Stimulated activated naive CD8-positive, alpha-beta T cell treated with anti-CD3 and anti-CD28 coated beads, Interleukin-15, amount 100 ng/mL, for 72 hours (primary cell): ENCODE results near the gene COX6B2.
A peak's percentile ranks its signal among the peaks of the same experiment; 100 is the strongest.

ENCODE experiments used
- ATAC-seq: fragments of 150-1000 bp; cut with Tn5 transposase; 2 replicates; pipeline ENCODE4 v1.10.0; 2021; ENCODE audit warnings: mild to moderate bottlenecking, moderate library complexity
- DNase-seq, 2 donors: peaks; one replicate each; pipeline ENCODE4 v3.0.0; 2021 to 2022
- H3K27ac Mint-ChIP-seq, 2 donors: one replicate each; pipeline ENCODE4 v1.8.0; 2022; ENCODE audit warnings: mild to moderate bottlenecking in 2 of 2, mixed read lengths in 2 of 2, moderate library complexity in 2 of 2
- H3K27me3 Mint-ChIP-seq: one replicate; pipeline ENCODE4 v1.8.0; 2022; ENCODE audit warnings: mixed read lengths
- H3K4me1 Mint-ChIP-seq: one replicate; pipeline ENCODE4 v1.8.0; 2022; ENCODE audit warnings: mild to moderate bottlenecking, mixed read lengths
- H3K4me3 Mint-ChIP-seq, 2 donors: one replicate each; pipeline ENCODE4 v1.8.0; 2022; ENCODE audit warnings: mild to moderate bottlenecking in 2 of 2, mixed read lengths in 2 of 2, moderate library complexity in 1 of 2
- H3K9me3 Mint-ChIP-seq, 2 donors: one replicate each; pipeline ENCODE4 v1.8.0; 2022; ENCODE audit warnings: mixed read lengths in 2 of 2

COX6B2 gene

DNA sequence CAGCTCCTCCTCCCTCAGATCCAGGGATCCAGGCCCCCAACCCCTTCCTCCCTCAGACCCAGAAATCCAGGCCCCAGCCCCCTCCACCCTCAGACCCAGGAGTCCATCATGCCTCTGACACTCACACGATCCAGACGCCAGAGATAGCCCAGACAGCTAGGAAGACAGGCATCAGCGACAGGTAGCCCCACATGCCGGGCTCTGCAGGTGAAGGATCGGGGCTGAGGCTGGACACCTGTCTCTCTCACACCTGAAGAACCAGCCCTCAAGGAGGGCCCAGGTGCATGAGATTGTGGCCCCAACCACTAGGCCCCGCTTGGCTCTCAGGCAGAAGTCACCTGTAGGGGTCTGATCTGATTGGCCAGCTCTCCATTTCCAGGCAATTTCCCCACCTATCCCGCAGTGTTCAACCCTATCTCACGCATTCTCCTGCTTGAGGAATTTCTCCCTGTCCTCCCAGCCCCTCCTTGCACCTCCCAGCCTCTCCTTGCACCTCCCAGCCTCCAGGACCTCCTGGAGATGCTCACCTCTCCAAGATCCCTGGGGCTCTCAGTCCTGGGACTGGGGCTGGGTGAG, 33.6 kb downstream of the COX6B2 start:
- no peak for DNase-seq
- ATAC-seq, result no peak
- no peaks in the 10 kb centered on the region for H3K9me3 Mint-ChIP-seq
- H3K4me1 Mint-ChIP-seq, result peaks cover 4% of the 10 kb centered on the region
- H3K27ac Mint-ChIP-seq, result no peak overlapping the region
- H3K4me3 Mint-ChIP-seq, result no peak overlapping the region
- peaks cover 39% of the 10 kb centered on the region for H3K27me3 Mint-ChIP-seq

DNA sequence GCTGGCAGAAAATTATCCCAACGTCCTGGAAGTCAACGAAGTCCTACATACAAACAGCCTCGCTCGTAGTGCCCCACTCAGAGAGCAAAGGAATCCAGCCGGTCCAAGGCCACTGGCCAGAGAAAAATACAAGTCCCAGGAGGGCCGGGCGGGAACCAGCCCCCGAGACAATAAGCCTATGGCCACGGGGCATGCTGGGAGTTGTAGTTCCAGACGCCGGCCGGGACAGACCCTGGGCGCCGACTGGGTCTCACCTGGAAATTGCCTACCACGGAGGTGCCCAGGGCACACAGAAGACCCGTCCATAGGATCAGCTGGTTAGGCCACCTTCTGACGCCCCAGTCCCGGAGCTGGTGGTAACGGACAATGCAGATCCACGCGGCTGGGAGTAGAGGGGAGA, 34.7 kb downstream of the COX6B2 start:
- peaks cover 35% of the 10 kb centered on the region for H3K27me3 Mint-ChIP-seq
- DNase-seq, result no peak
- peaks cover 3% of the 10 kb centered on the region for H3K4me1 Mint-ChIP-seq
- peak overlapping the region; percentile 56 to 65 for H3K27ac Mint-ChIP-seq
- H3K9me3 Mint-ChIP-seq, result no peaks in the 10 kb centered on the region
- no peak for ATAC-seq
- no peak overlapping the region for H3K4me3 Mint-ChIP-seq

DNA sequence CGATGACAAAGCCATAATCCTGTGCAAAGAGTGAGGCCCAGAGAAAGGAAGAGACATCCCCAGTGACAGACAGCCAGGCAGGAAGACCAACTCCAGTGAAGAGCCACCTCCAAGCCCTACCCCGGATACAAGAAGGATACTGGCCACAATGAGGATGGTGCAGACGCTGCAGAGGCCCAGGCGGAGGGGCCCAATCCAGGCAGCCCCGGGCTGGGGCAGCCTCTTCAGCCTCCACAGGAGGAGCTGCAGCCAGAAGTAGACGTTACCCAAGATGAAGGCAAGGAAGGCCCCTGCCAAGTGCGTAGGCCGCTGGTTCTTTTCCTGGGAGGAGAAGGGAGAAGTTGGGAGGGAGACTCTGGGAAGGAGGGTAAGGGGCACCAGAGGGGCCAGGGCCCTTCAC, 37.9 kb downstream of the COX6B2 start:
- peaks cover 16% of the 10 kb centered on the region for H3K27me3 Mint-ChIP-seq
- peak overlapping the region in 1 of 2 donors; percentile 7 for H3K27ac Mint-ChIP-seq
- H3K9me3 Mint-ChIP-seq, result no peaks in the 10 kb centered on the region
- H3K4me3 Mint-ChIP-seq, result no peak overlapping the region
- DNase-seq (no peak), ATAC-seq (no peak)
- H3K4me1 Mint-ChIP-seq, result peaks cover 8% of the 10 kb centered on the region

DNA sequence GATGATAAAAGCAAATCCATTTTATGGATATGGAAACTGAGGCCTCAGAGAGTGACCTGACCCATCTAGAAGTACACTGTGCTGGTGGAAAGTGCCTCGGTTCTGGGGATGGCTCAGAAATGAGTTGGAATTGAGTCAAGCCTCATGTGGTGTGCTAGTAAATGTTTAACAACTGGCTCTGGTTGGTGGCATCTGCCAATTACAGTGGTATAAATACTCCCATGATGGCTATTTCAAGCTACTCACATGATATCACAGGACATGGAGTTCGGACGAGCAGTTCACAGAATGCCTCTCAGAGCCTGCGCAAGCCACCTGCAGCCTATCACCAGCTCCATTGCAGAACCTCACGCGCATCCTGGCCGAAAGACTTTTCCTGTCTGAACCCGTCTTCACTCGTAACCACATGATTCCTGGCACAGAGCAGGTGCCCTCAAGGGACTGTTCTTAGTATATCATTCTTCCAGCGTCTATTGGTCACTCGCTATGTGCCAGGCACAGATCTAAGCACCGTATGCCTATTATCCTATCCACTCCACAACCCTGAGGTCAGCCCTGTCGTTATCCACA, 38.5 kb downstream of the COX6B2 start:
- no peaks in the 10 kb centered on the region for H3K9me3 Mint-ChIP-seq
- H3K27me3 Mint-ChIP-seq, result peaks cover 10% of the 10 kb centered on the region
- ATAC-seq (no peak), DNase-seq (no peak)
- H3K27ac Mint-ChIP-seq, result peak overlapping the region in 1 of 2 donors; percentile 7
- no peak overlapping the region for H3K4me3 Mint-ChIP-seq
- H3K4me1 Mint-ChIP-seq, result peaks cover 8% of the 10 kb centered on the region

DNA sequence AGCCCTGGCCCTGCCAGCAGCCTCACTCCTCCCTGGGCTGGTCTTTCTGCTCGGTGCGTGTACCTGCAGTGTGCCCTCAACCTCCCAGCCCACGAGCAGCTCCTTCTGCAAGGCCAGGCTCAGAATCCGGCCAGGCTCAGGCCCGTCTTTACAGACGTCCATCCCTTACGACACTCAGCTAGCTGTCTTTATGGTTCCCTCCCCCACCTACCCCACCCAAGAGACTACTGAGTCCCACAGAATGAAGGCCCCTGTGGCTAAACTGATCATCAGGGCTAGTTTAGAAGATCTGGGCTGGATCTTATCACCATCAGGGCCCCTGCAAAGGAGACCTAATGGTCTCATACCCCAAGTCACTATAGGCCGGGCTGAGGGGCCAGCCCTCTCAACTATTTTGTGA, 40.1 kb downstream of the COX6B2 start:
- Mint-ChIP-seq H3K9me3 (no peaks in the 10 kb centered on the region), H3K27me3 (no peaks in the 10 kb centered on the region), H3K4me3 (no peak overlapping the region), H3K27ac (peak overlapping the region in 1 of 2 donors; percentile 86), H3K4me1 (peaks cover 8% of the 10 kb centered on the region)
- ATAC-seq (no peak), DNase-seq (no peak)

DNA sequence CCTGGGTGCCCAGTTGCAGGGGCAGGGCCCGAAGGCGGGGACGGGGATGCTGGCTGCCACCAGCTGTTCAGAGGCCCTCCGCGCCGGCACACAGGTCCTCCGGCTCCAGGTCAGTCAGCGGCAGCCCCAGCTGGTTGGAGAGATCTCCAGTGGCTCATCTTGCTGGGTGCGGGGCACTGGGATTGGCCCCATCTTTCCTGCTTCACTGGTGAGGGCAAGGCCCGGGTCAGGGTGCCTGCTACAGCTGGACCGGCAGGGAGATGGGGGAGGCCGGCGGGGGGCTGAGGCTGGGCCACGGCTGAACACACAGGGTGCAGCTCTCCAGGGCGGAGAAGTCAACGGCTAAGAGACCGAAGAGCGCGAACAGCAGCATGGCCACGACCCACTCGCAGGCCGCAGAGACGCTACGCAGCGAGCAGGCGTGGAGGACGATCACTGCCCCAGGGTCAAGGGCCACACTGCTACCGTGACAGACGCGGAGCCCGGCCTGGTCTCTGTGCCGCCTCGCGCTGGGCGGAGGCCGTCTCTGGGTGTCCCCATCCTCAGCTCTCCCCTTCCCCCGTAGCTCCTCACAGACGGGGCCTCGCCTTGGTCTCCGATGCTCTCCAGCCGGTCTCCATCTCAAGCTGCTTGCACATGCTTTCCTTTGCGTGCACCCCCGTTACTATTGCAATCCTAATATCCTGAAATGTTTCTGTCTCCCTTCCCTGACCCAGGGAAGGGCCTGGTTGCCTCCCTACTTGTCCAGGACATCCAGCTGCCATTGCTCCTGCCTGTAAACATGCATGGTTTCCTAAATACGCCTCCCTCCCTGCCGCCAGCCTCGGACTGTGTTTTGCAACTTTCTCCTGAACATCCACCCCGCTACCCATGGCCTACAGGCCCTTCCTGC, 41.7 kb downstream of the COX6B2 start:
- no peak for ATAC-seq

DNA sequence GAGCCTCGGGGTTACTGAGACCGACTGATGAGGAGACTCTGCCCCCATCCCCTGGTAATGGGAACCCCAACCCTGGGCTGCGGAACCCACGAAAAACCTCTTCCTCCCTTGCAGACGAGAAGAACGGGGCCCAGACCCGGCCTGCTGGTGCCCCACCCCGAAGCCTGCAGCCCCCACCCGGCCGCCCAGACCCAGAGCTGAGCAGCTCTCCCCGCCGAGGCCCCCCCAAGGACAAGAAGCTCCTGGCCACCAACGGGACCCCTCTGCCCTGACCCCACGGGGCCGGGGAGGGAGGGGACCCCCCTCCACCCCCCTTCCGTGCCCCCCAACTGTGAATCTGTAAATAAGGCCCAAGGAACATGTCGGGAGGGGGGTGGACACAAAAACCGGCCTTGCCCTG, 42.7 kb downstream of the COX6B2 start:
- Mint-ChIP-seq H3K4me3 (no peak overlapping the region), H3K9me3 (no peaks in the 10 kb centered on the region), H3K27ac (no peak overlapping the region), H3K4me1 (peaks cover 8% of the 10 kb centered on the region), H3K27me3 (no peaks in the 10 kb centered on the region)
- no peak for DNase-seq
- no peak for ATAC-seq

More for the DNA sequence above, 41.7 kb downstream of the COX6B2 start:
- no peak for DNase-seq
- H3K4me1 Mint-ChIP-seq, result peaks cover 8% of the 10 kb centered on the region
- no peaks in the 10 kb centered on the region for H3K27me3 Mint-ChIP-seq
- H3K4me3 Mint-ChIP-seq, result no peak overlapping the region
- no peaks in the 10 kb centered on the region for H3K9me3 Mint-ChIP-seq
- H3K27ac Mint-ChIP-seq, result no peak overlapping the region

DNA sequence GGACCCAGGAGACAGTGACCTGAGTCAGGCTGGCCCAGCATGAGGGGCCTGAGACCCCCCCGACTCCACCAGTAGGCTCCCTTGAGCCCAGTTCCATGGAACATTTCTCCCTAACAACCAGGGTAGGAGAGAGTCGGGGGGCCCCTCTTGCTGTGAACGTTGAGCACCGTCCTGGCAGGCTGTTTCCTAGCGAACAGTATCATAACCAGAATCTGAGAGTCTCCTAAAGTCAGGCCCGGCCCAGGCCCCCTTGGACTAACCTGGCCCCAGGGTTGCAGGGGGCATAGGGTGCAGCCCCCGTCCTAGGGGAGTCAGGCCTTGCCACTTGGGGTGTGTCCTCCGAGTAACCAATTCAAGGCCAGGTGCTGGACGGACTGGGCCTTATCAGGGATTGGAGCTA, 43.1 kb downstream of the COX6B2 start:
- Mint-ChIP-seq H3K4me1 (peaks cover 8% of the 10 kb centered on the region), H3K27ac (no peak overlapping the region), H3K9me3 (no peaks in the 10 kb centered on the region), H3K4me3 (no peak overlapping the region), H3K27me3 (no peaks in the 10 kb centered on the region)
- DNase-seq, result no peak
- ATAC-seq, result no peak

DNA sequence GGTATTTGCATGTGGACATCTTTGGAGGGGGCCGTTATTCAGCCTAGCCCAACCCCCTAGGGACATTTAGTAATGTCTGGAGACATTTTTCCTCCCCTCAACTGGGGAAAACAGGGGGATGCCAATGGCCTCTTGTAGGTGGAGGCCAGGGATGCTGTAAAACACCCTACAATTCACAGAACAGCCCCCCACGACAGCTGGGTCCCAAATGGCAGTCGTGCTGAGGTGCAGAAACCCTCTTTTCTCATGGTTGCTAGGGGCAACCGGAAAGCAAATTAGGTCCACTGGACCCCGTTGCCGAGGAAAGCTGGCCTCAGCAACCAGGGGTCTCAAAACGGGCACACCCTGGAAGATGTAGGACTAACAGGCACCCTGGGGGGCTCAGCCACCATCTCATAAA, 44.0 kb downstream of the COX6B2 start:
- no peak overlapping the region for H3K4me3 Mint-ChIP-seq
- no peak overlapping the region for H3K27ac Mint-ChIP-seq
- DNase-seq (no peak), ATAC-seq (no peak)
- H3K4me1 Mint-ChIP-seq, result peaks cover 15% of the 10 kb centered on the region
- H3K9me3 Mint-ChIP-seq, result no peaks in the 10 kb centered on the region
- H3K27me3 Mint-ChIP-seq, result no peaks in the 10 kb centered on the region

DNA sequence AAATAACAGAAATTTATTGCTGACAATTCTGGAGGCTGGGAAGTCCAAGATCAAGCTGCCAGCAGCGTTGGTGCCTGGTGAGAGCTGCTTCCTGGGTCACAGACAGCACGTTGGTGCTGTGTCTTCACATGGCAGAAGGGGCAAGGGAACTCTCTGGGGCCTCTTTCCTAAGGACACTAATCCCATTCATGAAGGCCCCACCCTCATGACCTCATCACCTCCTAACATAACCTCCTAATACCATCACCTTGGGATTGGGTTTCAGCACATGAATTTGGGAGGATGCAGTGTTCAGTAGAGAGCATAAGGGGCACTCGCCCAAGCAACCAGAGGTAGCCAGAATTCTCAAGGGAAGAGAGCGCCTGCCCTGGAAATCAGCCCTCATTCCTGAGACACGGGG, 45.1 kb downstream of the COX6B2 start:
- no peak overlapping the region for H3K4me3 Mint-ChIP-seq
- DNase-seq, result no peak
- no peak overlapping the region for H3K27ac Mint-ChIP-seq
- no peaks in the 10 kb centered on the region for H3K9me3 Mint-ChIP-seq
- no peaks in the 10 kb centered on the region for H3K27me3 Mint-ChIP-seq
- no peak for ATAC-seq
- peaks cover 12% of the 10 kb centered on the region for H3K4me1 Mint-ChIP-seq

DNA sequence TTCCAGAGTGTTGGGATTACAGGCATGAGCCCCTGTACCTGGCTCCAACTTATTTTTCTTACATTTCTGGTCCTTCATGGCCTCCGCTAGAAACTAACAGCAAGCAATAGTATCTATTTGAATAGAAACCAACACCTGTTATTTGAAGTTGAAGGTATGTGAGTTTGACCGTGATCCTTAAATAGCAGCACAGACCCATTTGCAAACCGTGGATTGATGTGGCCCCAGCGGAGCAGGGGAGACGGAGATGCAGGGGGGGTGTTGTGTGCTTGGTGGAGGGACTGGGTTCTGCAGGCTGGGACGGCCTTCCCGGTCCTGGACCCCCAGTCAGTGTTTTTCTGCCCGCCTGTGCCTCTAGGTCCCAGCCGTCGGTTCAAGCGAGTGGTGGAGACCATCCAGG, 46.2 kb downstream of the COX6B2 start:
- Mint-ChIP-seq H3K27me3 (no peaks in the 10 kb centered on the region), H3K4me1 (peaks cover 11% of the 10 kb centered on the region), H3K4me3 (no peak overlapping the region), H3K9me3 (no peaks in the 10 kb centered on the region), H3K27ac (no peak overlapping the region)
- DNase-seq, result no peak
- ATAC-seq, result no peak

DNA sequence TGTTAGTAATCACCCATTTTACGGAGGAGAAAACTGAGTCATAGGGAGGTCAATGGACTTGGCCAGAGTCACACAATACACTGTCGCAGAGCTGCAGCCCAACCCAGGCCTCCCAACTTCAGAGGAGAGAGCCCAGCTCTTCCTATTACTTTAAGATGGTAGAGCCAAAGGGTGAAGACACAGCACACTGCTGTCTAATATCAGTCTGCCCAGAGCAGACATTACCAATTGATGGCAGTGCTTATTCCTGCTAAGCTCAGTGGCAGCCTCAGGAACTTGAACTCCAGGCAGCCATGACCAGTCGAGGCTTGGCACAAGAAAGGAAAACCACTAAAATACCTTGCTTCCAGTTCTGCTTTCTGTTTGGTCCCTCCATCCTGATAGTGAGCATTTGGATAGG, 47.8 kb downstream of the COX6B2 start:
- H3K4me1 Mint-ChIP-seq, result peaks cover 18% of the 10 kb centered on the region
- no peaks in the 10 kb centered on the region for H3K9me3 Mint-ChIP-seq
- no peak overlapping the region for H3K4me3 Mint-ChIP-seq
- no peak overlapping the region for H3K27ac Mint-ChIP-seq
- DNase-seq (no peak), ATAC-seq (no peak)
- no peaks in the 10 kb centered on the region for H3K27me3 Mint-ChIP-seq

DNA sequence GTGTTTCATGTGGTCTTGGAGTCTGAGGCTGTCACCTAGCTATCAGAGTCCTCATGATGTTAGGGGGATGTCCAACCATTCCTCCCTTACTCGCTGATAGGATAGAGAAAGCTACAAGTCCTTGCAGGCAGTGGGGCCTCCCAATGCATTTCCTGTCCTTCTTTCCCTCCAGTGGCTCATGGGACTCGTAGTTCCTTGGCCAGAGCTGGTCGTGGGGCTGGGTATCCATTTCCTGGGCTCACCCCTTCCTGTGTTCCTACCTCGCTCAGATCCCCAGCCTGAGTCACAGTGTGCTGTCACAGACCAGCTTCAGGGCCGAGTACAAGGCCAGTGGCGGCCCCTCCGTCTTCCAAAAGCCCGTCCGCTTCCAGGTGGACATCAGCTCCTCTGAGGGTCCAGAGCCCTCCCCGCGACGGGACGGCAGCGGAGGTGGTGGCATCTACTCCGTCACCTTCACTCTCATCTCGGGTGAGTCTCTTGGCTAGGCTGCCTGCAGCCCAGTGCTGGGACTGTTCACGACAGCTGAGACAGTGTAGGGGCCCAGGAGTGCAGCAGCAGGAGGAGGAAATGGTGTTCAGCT, 48.4 kb downstream of the COX6B2 start:
- Mint-ChIP-seq H3K4me1 (peaks cover 24% of the 10 kb centered on the region), H3K4me3 (no peak overlapping the region), H3K9me3 (no peaks in the 10 kb centered on the region), H3K27me3 (no peaks in the 10 kb centered on the region), H3K27ac (no peak overlapping the region)
- no peak for ATAC-seq
- no peak for DNase-seq

DNA sequence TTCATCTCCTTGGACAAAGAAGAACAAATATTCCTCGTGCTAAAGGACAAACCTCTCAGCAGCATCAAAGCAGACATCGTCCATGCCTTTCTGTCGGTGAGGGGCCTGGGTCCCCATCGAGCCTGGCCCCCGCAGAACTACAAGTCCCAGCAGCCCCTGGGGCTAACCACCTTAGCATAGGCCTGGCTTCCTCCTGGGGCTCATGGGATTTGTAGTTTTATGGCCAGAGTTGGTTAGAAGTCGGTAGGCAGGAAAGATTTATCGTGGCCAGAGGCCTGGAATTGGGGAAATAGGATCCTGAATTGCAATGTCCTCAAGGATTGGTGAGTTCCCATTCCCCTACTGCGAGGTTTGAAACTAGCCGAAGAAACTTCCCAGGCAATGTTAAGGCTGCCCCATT, 49.0 kb downstream of the COX6B2 start:
- Mint-ChIP-seq H3K4me3 (no peak overlapping the region), H3K4me1 (peaks cover 26% of the 10 kb centered on the region), H3K27me3 (no peaks in the 10 kb centered on the region), H3K27ac (no peak overlapping the region), H3K9me3 (no peaks in the 10 kb centered on the region)
- ATAC-seq (peak; percentile 44), DNase-seq (peak in 1 of 2 donors; percentile 32)

DNA sequence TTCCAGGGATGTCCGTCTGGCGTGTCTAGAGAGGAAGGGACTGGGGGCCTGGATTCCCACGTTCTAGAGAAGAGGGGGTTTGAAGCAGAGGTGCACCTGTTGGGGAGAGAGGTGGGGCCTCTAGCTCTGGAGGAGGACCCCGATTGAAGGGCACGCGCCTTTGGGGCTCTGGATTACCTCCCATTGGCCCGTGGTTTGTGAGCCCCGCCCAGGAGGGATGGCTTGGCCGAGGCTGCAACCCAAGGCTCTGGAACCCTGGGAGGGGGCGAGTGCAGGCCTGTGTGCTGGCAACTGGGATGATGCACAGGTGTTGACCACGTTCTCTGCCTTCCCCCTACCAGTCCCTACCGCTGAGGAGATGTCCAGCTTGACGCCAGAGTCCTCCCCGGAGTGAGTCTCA, 49.5 kb downstream of the COX6B2 start:
- Mint-ChIP-seq H3K27me3 (no peaks in the 10 kb centered on the region), H3K27ac (no peak overlapping the region), H3K4me3 (no peak overlapping the region), H3K4me1 (peaks cover 26% of the 10 kb centered on the region), H3K9me3 (no peaks in the 10 kb centered on the region)
- ATAC-seq, result no peak
- no peak for DNase-seq
